ENCODE data around the gene CNGB1. TPM values are rescaled to one million over a fixed set of nuclear protein-coding genes. Genes with fewer than 3 reads are reported as not detected.

Gene CNGB1
- total RNA-seq, 1 donor from 2014 or later = 0.91 TPM

GRCh38 chr16:57865746-57866528 is 105.0 kb downstream of the CNGB1 start:
- Mint-ChIP-seq H3K27me3 (ENCODE audit: unreplicated experiment) (no peaks in the 10 kb centered on the region), H3K4me3 (ENCODE audit: unreplicated experiment) (no peak overlapping the region), H3K9me3 (ENCODE audit: unreplicated experiment) (no peaks in the 10 kb centered on the region), H3K4me1 (ENCODE audit: low read depth, unreplicated experiment) (peaks cover 2% of the 10 kb centered on the region), H3K36me3 (ENCODE audit: unreplicated experiment) (no peaks in the 10 kb centered on the region), H3K27ac (ENCODE audit: unreplicated experiment) (no peak overlapping the region)
- no peak for TF ChIP-seq CTCF (IDR thresholded peaks at IDR 0.05; ENCODE audit: partially characterized antibody, unreplicated experiment)
- no peak for DNase-seq

- Mint-ChIP-seq H3K27me3 (ENCODE audit: unreplicated experiment) (no peaks in the 10 kb centered on the region), H3K4me1 (ENCODE audit: low read depth, unreplicated experiment) (peaks cover 2% of the 10 kb centered on the region), H3K27ac (ENCODE audit: unreplicated experiment) (no peak overlapping the region), H3K36me3 (ENCODE audit: unreplicated experiment) (no peaks in the 10 kb centered on the region), H3K9me3 (ENCODE audit: unreplicated experiment) (no peaks in the 10 kb centered on the region), H3K4me3 (ENCODE audit: unreplicated experiment) (no peak overlapping the region)
- TF ChIP-seq CTCF (IDR thresholded peaks at IDR 0.05; ENCODE audit: partially characterized antibody, unreplicated experiment) = no peak
- DNase-seq = no peak
Observed at GRCh38 chr16:57863434-57864160, 107.3 kb downstream of the CNGB1 start.

GRCh38 chr16:57862698-57863433 is 108.1 kb downstream of the CNGB1 start:
- Mint-ChIP-seq H3K27me3 (ENCODE audit: unreplicated experiment) (no peaks in the 10 kb centered on the region), H3K36me3 (ENCODE audit: unreplicated experiment) (no peaks in the 10 kb centered on the region), H3K4me1 (ENCODE audit: low read depth, unreplicated experiment) (peaks cover 2% of the 10 kb centered on the region), H3K27ac (ENCODE audit: unreplicated experiment) (no peak overlapping the region), H3K9me3 (ENCODE audit: unreplicated experiment) (no peaks in the 10 kb centered on the region), H3K4me3 (ENCODE audit: unreplicated experiment) (no peak overlapping the region)
- DNase-seq = no peak
- TF ChIP-seq CTCF (IDR thresholded peaks at IDR 0.05; ENCODE audit: partially characterized antibody, unreplicated experiment) = no peak

- H3K27me3 Mint-ChIP-seq (ENCODE audit: unreplicated experiment) = no peaks in the 10 kb centered on the region
- H3K36me3 Mint-ChIP-seq (ENCODE audit: unreplicated experiment) = no peaks in the 10 kb centered on the region
- no peak overlapping the region for H3K27ac Mint-ChIP-seq (ENCODE audit: unreplicated experiment)
- DNase-seq = no peak
- peaks cover 2% of the 10 kb centered on the region for H3K4me1 Mint-ChIP-seq (ENCODE audit: low read depth, unreplicated experiment)
- no peak for TF ChIP-seq CTCF (IDR thresholded peaks at IDR 0.05; ENCODE audit: partially characterized antibody, unreplicated experiment)
- H3K9me3 Mint-ChIP-seq (ENCODE audit: unreplicated experiment) = peaks cover 5% of the 10 kb centered on the region
- H3K4me3 Mint-ChIP-seq (ENCODE audit: unreplicated experiment) = no peak overlapping the region
Observed at GRCh38 chr16:57859331-57859730, 111.6 kb downstream of the CNGB1 start.

Data from glutamatergic neuron (in vitro differentiated cells).